ENCODE measurements around the gene CACUL1.

CACUL1 gene

GRCh38 chr10:118635674-118636402 lies 118.9 kb downstream of the CACUL1 start:
- no peak for DNase-seq

- no peak for DNase-seq
These were observed 121.0 kb downstream of the CACUL1 start for GRCh38 chr10:118633786-118634185.

GRCh38 chr10:118629211-118629610 lies 125.6 kb downstream of the CACUL1 start:
- no peak for DNase-seq

GRCh38 chr10:118628397-118628796 lies 126.4 kb downstream of the CACUL1 start:
- no peak for DNase-seq

GRCh38 chr10:118626953-118627352 lies 127.8 kb downstream of the CACUL1 start:
- no peak for DNase-seq
